ENCODE measurements around the gene VPS13C.

DNA sequence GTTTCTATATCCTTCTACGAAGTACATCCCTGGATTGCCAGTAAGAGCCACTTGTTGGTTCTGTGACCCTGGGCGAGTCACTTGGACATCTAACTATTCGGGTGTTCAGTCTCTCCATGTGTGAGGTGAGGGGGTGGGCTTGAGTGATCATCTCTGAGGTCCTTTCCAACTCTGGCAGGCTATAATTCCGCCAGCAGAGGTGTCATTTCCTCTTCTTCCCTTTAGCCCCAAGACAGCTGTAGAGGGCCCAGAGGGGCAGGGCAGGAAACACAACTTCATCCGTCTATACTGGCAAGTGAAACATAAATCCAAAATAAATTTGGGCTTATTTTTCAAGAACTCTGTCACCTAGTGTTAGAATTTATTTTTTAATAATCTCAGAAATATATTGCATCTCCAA is 44.6 kb upstream of the VPS13C start:
- no peak for TF ChIP-seq CTCF (IDR thresholded peaks at IDR 0.05 in 8 of 11, conservative IDR thresholded peaks at IDR 0.05 in 3 of 11)
- no peak for TF ChIP-seq POLR2AphosphoS5 (IDR thresholded peaks at IDR 0.05)
- TF ChIP-seq POLR2A (IDR thresholded peaks at IDR 0.05): no peak

Data from spleen (tissue), 7 donors.